ENCODE data around the gene SCFD2.
"Not testable (repeated sequence)": the region's sequence is repeated elsewhere in the genome, so short reads cannot be mapped to it uniquely, and the experiment has no call there.

Gene SCFD2

GRCh38 chr4:52840531-52841370 lies 525.1 kb downstream of the SCFD2 start:
- DNase-seq: no peak

GRCh38 chr4:52838729-52839586 lies 526.9 kb downstream of the SCFD2 start:
- DNase-seq: no peak

- no peak for DNase-seq
These were observed 527.9 kb downstream of the SCFD2 start for GRCh38 chr4:52837716-52838558.

- no peak for DNase-seq
These were observed 529.2 kb downstream of the SCFD2 start for GRCh38 chr4:52836678-52837077.

GRCh38 chr4:52836120-52836519 lies 529.7 kb downstream of the SCFD2 start:
- no peak for DNase-seq

- DNase-seq: not testable (repeated sequence)
These were observed 531.0 kb downstream of the SCFD2 start for GRCh38 chr4:52834641-52835456.

- DNase-seq: no peak
These were observed 531.8 kb downstream of the SCFD2 start for GRCh38 chr4:52833941-52834525.

GRCh38 chr4:52825460-52826090 lies 540.3 kb downstream of the SCFD2 start:
- DNase-seq: no peak

- DNase-seq: no peak
These were observed 541.0 kb downstream of the SCFD2 start for GRCh38 chr4:52824603-52825459.

GRCh38 chr4:52824270-52824602 lies 541.6 kb downstream of the SCFD2 start:
- DNase-seq: no peak

- no peak for DNase-seq
These were observed 542.2 kb downstream of the SCFD2 start for GRCh38 chr4:52823702-52824092.

Data from CD4-positive, alpha-beta T cell treated with Interleukin-15 for 1 hour (primary cell).